NK-92 (cell line): ENCODE results near the gene CEP104.

Experiments used
- DNase-seq: peaks from one replicate; lab custom pipeline; 2025; ENCODE audit not compliant: unreplicated experiment; lab: John Stamatoyannopoulos, UW

CEP104 gene

GRCh38 chr1:3894626-3895278, 37.7 kb upstream of the CEP104 start:
- DNase-seq, result no peak

- no peak for DNase-seq
These were observed 36.2 kb upstream of the CEP104 start for GRCh38 chr1:3893190-3893589.

- DNase-seq, result no peak
These were observed 35.7 kb upstream of the CEP104 start for GRCh38 chr1:3892748-3893147.

- no peak for DNase-seq
These were observed 34.4 kb upstream of the CEP104 start for GRCh38 chr1:3891329-3891865.

- DNase-seq, result no peak
These were observed 33.6 kb upstream of the CEP104 start for GRCh38 chr1:3890389-3891328.

GRCh38 chr1:3889936-3890335, 32.9 kb upstream of the CEP104 start:
- no peak for DNase-seq

DNA sequence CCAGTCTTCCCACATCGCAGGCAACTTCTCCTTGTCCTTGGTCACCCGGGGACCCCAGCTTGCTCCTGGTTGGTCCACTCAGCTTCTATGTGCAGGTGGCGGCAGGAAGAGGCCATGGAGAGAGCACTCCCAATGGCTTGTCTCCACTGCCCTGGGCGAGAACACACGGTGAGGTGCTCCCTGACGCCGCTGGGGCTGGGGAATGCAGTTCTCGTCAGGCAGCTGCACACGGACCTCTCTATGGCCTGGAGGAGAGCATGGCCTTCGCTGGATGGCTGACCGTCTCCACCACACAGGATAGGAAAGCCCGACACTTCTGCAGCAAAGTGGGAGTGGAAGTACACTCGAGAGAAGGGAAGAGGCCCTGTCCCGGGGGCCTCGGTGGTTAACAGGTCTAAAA, 31.3 kb upstream of the CEP104 start:
- DNase-seq, result no peak

- DNase-seq, result no peak
These were observed 29.7 kb upstream of the CEP104 start for GRCh38 chr1:3886691-3887090.

DNA sequence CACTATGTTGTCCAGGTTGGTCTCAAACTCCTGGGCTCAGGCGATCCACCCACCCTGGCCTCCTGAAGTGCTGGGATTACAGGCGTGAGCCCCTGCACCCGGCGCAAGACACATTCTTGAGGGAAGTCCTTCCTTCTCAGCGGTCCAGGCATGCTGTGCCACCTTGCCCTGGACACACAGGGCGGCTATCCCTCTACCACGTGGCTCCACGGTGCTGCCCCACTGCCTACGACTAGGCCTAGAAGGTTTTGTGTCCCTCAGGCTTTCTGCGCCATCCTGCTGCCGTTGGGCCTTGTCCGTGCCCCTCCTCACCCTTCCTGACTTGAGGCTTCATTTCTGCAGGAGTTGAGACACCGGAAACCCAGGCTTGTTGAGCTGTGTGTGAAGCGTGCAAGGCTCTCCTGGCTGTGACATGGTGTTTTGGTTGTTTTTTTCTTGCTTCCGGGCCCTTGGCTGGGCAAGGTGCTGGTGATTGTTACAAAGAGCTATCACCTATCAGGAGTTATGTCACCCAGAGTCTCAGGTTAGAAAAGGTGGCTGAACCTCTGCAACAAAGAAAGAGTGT, 29.2 kb upstream of the CEP104 start:
- no peak for DNase-seq

GRCh38 chr1:3885611-3886010, 28.6 kb upstream of the CEP104 start:
- no peak for DNase-seq

GRCh38 chr1:3884966-3885365, 28.0 kb upstream of the CEP104 start:
- DNase-seq, result no peak

DNA sequence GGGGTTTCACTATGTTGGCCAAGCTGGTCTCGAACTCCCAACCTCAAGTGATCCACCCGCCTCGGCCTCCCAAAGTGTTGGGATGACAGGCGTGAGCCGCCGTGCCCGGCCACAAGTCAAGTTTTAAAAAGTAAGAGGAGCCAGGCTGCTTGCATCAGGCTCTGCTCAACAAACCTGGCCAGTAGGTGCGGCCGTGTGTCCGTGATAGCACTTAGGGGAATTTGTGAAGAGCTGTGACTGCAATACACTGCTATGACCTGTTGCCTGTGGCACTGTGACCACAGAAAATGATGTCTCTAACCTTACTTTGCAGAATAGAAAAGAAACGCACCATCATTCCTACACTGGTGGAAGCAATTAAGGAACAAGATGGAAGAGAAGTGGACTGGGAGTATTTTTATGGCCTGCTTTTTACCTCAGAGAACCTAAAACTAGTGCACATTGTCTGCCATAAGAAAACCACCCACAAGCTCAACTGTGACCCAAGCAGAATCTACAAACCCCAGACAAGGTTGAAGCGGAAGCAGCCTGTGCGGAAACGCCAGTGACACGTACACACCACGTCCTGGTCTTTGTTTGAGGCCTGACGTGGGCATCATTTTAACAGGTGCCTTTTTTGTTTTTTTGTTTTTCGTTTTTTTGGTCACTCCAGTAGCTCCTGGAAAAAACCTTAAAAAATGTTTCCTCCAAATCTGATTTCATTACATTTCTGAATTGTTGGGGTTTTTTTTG, 26.3 kb upstream of the CEP104 start:
- DNase-seq, result no peak

DNA sequence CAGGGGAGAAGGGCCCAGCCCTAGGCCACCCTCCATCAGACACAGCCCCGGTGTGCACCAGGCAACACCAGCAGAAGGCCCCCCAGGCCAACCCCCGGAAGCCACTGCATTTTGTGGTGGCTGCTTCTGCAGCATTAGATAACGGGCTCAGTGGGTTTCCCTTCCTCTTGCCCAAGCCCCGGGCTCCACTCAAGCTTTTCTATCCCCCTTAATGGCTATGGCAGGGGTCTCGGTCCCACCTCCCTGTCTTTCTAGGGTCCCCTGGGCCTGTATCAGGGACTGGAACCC, 24.1 kb upstream of the CEP104 start:
- DNase-seq, result no peak

DNA sequence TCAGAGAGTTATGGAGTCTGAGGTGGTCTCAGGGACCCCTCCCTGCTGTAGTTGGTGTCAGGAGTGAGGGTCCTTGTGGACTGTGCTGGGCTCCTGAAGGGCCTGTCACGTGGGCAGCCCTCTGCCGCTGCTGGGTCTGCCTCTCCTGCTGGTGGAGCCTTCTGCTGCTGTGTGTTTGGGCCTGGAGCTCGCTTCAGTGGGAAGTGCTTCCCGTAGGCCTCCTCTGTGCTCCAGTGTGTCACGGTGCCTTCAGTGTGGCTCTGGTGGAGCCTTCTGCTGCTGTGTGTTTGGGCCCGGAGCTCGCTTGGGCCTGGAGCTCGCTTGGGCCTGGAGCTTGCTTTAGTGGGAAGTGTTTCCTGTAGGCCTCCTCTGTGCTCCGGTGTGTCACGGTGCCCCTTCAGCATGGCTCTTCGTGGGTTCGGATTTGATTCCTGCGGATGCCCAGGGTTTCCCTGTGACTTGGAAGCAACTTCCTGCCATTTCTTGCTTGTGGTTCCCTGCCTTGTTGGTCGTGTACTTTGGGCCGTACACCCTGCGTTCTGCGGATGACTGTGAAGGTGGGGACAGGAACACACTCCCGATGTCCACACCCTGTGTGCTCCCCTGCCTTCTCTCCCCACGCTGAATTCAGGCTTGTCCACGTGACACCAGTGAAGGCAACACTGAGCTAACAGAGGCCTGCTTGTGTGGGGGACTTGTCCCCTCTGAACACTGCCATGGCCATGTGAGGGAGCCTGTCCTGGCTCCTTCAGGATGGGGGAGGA, 23.6 kb upstream of the CEP104 start:
- DNase-seq, result no peak

- no peak for DNase-seq
These were observed 22.9 kb upstream of the CEP104 start for GRCh38 chr1:3879787-3880428.

DNA sequence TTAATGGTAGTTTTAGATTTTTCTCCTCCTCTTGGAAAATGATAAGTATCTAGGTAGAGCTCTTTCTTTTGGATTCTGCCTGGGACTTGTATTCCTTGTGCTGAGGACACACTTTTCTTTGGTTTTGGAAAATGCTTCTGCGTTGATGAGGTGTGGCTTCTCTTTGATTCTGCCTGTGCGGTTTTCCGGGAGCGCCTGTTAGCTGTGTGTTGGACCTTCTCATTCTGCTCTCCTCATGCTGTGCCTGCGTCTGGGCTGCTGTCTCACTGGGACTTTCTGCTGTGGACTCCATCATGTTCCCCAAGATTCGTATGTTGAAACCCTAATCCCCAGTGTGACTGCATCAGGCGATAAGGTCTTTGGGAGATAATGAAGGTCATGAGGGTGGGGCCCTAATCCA, 22.1 kb upstream of the CEP104 start:
- no peak for DNase-seq

- DNase-seq, result no peak
These were observed 19.7 kb upstream of the CEP104 start for GRCh38 chr1:3876716-3877115.

DNA sequence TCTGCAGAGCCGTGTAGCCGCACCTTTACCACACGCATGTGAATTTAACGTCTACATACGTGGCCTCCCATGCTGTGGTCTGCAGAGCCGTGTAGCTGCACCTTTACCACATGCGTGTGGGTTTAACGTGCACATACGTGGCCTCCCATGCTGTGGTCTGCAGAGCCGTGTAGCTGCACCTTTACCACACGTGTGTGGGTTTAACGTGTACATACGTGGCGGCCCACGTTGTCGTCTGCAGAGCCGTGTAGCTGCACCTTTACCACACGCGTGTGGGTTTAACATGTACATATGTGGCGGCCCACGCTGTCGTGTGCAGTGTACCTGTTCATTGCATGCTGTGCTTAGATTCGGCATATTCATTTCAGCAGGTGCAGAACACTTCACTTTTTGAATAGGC, 17.7 kb upstream of the CEP104 start:
- no peak for DNase-seq

GRCh38 chr1:3872546-3872945, 15.5 kb upstream of the CEP104 start:
- no peak for DNase-seq

GRCh38 chr1:3871451-3871805, 14.4 kb upstream of the CEP104 start:
- DNase-seq, result no peak
